Measurements from ENCODE around the gene VEZT.
A peak's percentile ranks its signal among the peaks of the same experiment; 100 is the strongest.

VEZT gene

GRCh38 chr12:95204141-95204866 lies 13.3 kb upstream of the VEZT start:
- Mint-ChIP-seq H3K4me3 (no peak overlapping the region), H3K4me1 (no peaks in the 10 kb centered on the region), H3K36me3 (ENCODE audit: insufficient read depth) (no peaks in the 10 kb centered on the region), H3K27me3 (peaks cover 6% of the 10 kb centered on the region), H3K9me3 (no peaks in the 10 kb centered on the region), H3K27ac (ENCODE audit: low read depth) (peak overlapping the region; percentile 9)
- DNase-seq (ENCODE audit: low spot score in 2 of 2), result no peak
- no peak for ATAC-seq (replicated peaks; ENCODE audit: extremely low read depth, poor library complexity, severe bottlenecking)

GRCh38 chr12:95205016-95205624 lies 12.5 kb upstream of the VEZT start:
- ATAC-seq (replicated peaks; ENCODE audit: extremely low read depth, poor library complexity, severe bottlenecking), result no peak
- H3K27me3 Mint-ChIP-seq, result peaks cover 10% of the 10 kb centered on the region
- no peaks in the 10 kb centered on the region for H3K36me3 Mint-ChIP-seq (ENCODE audit: insufficient read depth)
- H3K4me3 Mint-ChIP-seq, result no peak overlapping the region
- no peaks in the 10 kb centered on the region for H3K4me1 Mint-ChIP-seq
- H3K9me3 Mint-ChIP-seq, result no peaks in the 10 kb centered on the region
- no peak for DNase-seq (ENCODE audit: low spot score in 2 of 2)
- H3K27ac Mint-ChIP-seq (ENCODE audit: low read depth), result no peak overlapping the region

GRCh38 chr12:95205685-95206084 lies 11.9 kb upstream of the VEZT start:
- Mint-ChIP-seq H3K4me3 (no peak overlapping the region), H3K9me3 (no peaks in the 10 kb centered on the region), H3K36me3 (ENCODE audit: insufficient read depth) (no peaks in the 10 kb centered on the region), H3K27ac (ENCODE audit: low read depth) (no peak overlapping the region), H3K4me1 (no peaks in the 10 kb centered on the region), H3K27me3 (peaks cover 16% of the 10 kb centered on the region)
- no peak for DNase-seq (ENCODE audit: low spot score in 2 of 2)
- no peak for ATAC-seq (replicated peaks; ENCODE audit: extremely low read depth, poor library complexity, severe bottlenecking)

GRCh38 chr12:95206916-95207315 lies 10.7 kb upstream of the VEZT start:
- Mint-ChIP-seq H3K36me3 (ENCODE audit: insufficient read depth) (no peaks in the 10 kb centered on the region), H3K27me3 (peaks cover 20% of the 10 kb centered on the region), H3K4me1 (no peaks in the 10 kb centered on the region), H3K4me3 (no peak overlapping the region), H3K9me3 (no peaks in the 10 kb centered on the region), H3K27ac (ENCODE audit: low read depth) (no peak overlapping the region)
- no peak for ATAC-seq (replicated peaks; ENCODE audit: extremely low read depth, poor library complexity, severe bottlenecking)
- no peak for DNase-seq (ENCODE audit: low spot score in 2 of 2)

- no peak for DNase-seq (ENCODE audit: low spot score in 2 of 2)
- no peak for ATAC-seq (replicated peaks; ENCODE audit: extremely low read depth, poor library complexity, severe bottlenecking)
- Mint-ChIP-seq H3K4me3 (no peak overlapping the region), H3K4me1 (no peaks in the 10 kb centered on the region), H3K27ac (ENCODE audit: low read depth) (no peak overlapping the region), H3K27me3 (peaks cover 20% of the 10 kb centered on the region), H3K9me3 (no peaks in the 10 kb centered on the region), H3K36me3 (ENCODE audit: insufficient read depth) (no peaks in the 10 kb centered on the region)
These were observed 10.2 kb upstream of the VEZT start for GRCh38 chr12:95207407-95207806.

GRCh38 chr12:95208678-95209077 lies 8.9 kb upstream of the VEZT start:
- Mint-ChIP-seq H3K27me3 (peaks cover 20% of the 10 kb centered on the region), H3K36me3 (ENCODE audit: insufficient read depth) (no peaks in the 10 kb centered on the region), H3K4me1 (no peaks in the 10 kb centered on the region), H3K27ac (ENCODE audit: low read depth) (no peak overlapping the region), H3K4me3 (no peak overlapping the region), H3K9me3 (no peaks in the 10 kb centered on the region)
- DNase-seq (ENCODE audit: low spot score in 2 of 2) (no peak), ATAC-seq (replicated peaks; ENCODE audit: extremely low read depth, poor library complexity, severe bottlenecking) (no peak)

GRCh38 chr12:95212586-95212985 lies 5.0 kb upstream of the VEZT start:
- H3K4me3 Mint-ChIP-seq, result no peak overlapping the region
- peaks cover 10% of the 10 kb centered on the region for H3K4me1 Mint-ChIP-seq
- ATAC-seq (replicated peaks; ENCODE audit: extremely low read depth, poor library complexity, severe bottlenecking) (no peak), DNase-seq (ENCODE audit: low spot score in 2 of 2) (no peak)
- no peak overlapping the region for H3K27ac Mint-ChIP-seq (ENCODE audit: low read depth)
- peaks cover 4% of the 10 kb centered on the region for H3K36me3 Mint-ChIP-seq (ENCODE audit: insufficient read depth)
- no peaks in the 10 kb centered on the region for H3K9me3 Mint-ChIP-seq
- H3K27me3 Mint-ChIP-seq, result peaks cover 29% of the 10 kb centered on the region

- Mint-ChIP-seq H3K9me3 (no peaks in the 10 kb centered on the region), H3K4me3 (no peak overlapping the region), H3K4me1 (peaks cover 10% of the 10 kb centered on the region), H3K27ac (ENCODE audit: low read depth) (no peak overlapping the region), H3K36me3 (ENCODE audit: insufficient read depth) (peaks cover 8% of the 10 kb centered on the region), H3K27me3 (peaks cover 29% of the 10 kb centered on the region)
- no peak for ATAC-seq (replicated peaks; ENCODE audit: extremely low read depth, poor library complexity, severe bottlenecking)
- no peak for DNase-seq (ENCODE audit: low spot score in 2 of 2)
These were observed 4.5 kb upstream of the VEZT start for GRCh38 chr12:95213119-95213518.

- peaks cover 26% of the 10 kb centered on the region for H3K27me3 Mint-ChIP-seq
- DNase-seq (ENCODE audit: low spot score in 2 of 2) (no peak), ATAC-seq (replicated peaks; ENCODE audit: extremely low read depth, poor library complexity, severe bottlenecking) (no peak)
- peaks cover 14% of the 10 kb centered on the region for H3K36me3 Mint-ChIP-seq (ENCODE audit: insufficient read depth)
- H3K9me3 Mint-ChIP-seq, result no peaks in the 10 kb centered on the region
- H3K4me3 Mint-ChIP-seq, result no peak overlapping the region
- peaks cover 16% of the 10 kb centered on the region for H3K4me1 Mint-ChIP-seq
- no peak overlapping the region for H3K27ac Mint-ChIP-seq (ENCODE audit: low read depth)
These were observed 3.7 kb upstream of the VEZT start for GRCh38 chr12:95213928-95214327.

GRCh38 chr12:95214466-95214865 lies 3.1 kb upstream of the VEZT start:
- Mint-ChIP-seq H3K4me3 (no peak overlapping the region), H3K36me3 (ENCODE audit: insufficient read depth) (peaks cover 15% of the 10 kb centered on the region), H3K4me1 (peaks cover 18% of the 10 kb centered on the region), H3K9me3 (no peaks in the 10 kb centered on the region), H3K27me3 (peaks cover 21% of the 10 kb centered on the region), H3K27ac (ENCODE audit: low read depth) (no peak overlapping the region)
- ATAC-seq (replicated peaks; ENCODE audit: extremely low read depth, poor library complexity, severe bottlenecking) (no peak), DNase-seq (ENCODE audit: low spot score in 2 of 2) (no peak)

- ATAC-seq (replicated peaks; ENCODE audit: extremely low read depth, poor library complexity, severe bottlenecking), result no peak
- no peak for DNase-seq (ENCODE audit: low spot score in 2 of 2)
- H3K4me3 Mint-ChIP-seq, result peak overlapping the region; percentile 91
These were observed 1.7 kb upstream of the VEZT start for GRCh38 chr12:95215949-95216348.

GRCh38 chr12:95216711-95217376 lies 763 bp upstream of the VEZT start:
- peak overlapping the region; percentile 91 for H3K4me3 Mint-ChIP-seq
- H3K27me3 Mint-ChIP-seq, result peaks cover 9% of the 10 kb centered on the region
- peaks cover 32% of the 10 kb centered on the region for H3K4me1 Mint-ChIP-seq
- H3K27ac Mint-ChIP-seq (ENCODE audit: low read depth), result peak overlapping the region; percentile 96
- peaks cover 16% of the 10 kb centered on the region for H3K36me3 Mint-ChIP-seq (ENCODE audit: insufficient read depth)
- H3K9me3 Mint-ChIP-seq, result no peaks in the 10 kb centered on the region
- ATAC-seq (replicated peaks; ENCODE audit: extremely low read depth, poor library complexity, severe bottlenecking) (peak; percentile 11), DNase-seq (ENCODE audit: low spot score in 2 of 2) (peak in 1 of 2 donors; percentile 16)

More at GRCh38 chr12:95215949-95216348, 1.7 kb upstream of the VEZT start:
- Mint-ChIP-seq H3K9me3 (no peaks in the 10 kb centered on the region), H3K27ac (ENCODE audit: low read depth) (no peak overlapping the region), H3K36me3 (ENCODE audit: insufficient read depth) (peaks cover 16% of the 10 kb centered on the region), H3K27me3 (peaks cover 10% of the 10 kb centered on the region), H3K4me1 (peaks cover 30% of the 10 kb centered on the region)
